ENCODE measurements around the gene CAPN15. TPM values are rescaled to one million over a fixed set of nuclear protein-coding genes. Genes with fewer than 3 reads are reported as not detected.
A peak's percentile ranks its signal among the peaks of the same experiment; 100 is the strongest.

The CAPN15 gene
- polyA plus RNA-seq, 2 donors = 28.4 to 47.6 TPM

GRCh38 chr16:524274-525040 lies 3.1 kb upstream of the CAPN15 start:
- Histone ChIP-seq H3K27me3 (ENCODE audit: control insufficient read depth in 1 of 2, insufficient read depth in 2 of 2, low read length in 2 of 2) (no peaks in the 10 kb centered on the region), H3K4me3 (ENCODE audit: low read depth in 1 of 2, low read length in 2 of 2) (no peak overlapping the region), H3K27ac (ENCODE audit: low read depth in 2 of 2, low read length in 1 of 2) (no peak overlapping the region), H3K9me3 (ENCODE audit: control insufficient read depth in 2 of 2, insufficient read depth in 1 of 2, low read depth in 1 of 2, low read length in 1 of 2) (no peaks in the 10 kb centered on the region), H3K4me1 (ENCODE audit: control insufficient read depth in 2 of 2, insufficient read depth in 2 of 2, low read length in 1 of 2) (peaks cover 11 to 36% of the 10 kb centered on the region in 2 donors), H3K36me3 (ENCODE audit: control insufficient read depth in 2 of 2, insufficient read depth in 2 of 2, low read length in 1 of 2) (peaks cover 0 to 16% of the 10 kb centered on the region in 2 donors)
- WGBS, 2 donors = 77 to 81% methylated on average over 24 of the region's 24 CpGs

DNA sequence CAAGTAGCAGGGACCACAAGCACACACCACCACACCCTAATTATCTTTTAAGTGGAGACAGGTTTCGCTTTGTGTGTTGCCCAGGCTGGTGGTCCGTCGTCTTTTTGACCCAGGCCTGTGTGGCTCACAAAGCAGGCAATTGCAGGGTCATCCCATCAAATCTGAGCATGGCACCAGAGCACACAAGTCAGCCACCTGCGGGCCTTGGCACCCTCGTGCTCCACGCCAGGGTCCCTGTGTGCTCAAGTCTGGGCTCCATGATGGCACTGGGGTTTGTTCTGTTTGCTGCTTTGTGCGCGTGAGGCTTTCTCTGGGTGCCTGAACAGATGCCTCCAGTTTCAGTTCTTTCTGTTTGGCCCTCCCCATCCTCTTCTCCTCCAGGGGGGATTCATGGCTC lies 2.4 kb upstream of the CAPN15 start:
- peak overlapping the region; percentile 76 to 99 for H3K27ac ChIP-seq (ENCODE audit: low read depth in 2 of 2, low read length in 1 of 2)
- no peak overlapping the region for H3K4me3 ChIP-seq (ENCODE audit: low read depth in 1 of 2, low read length in 2 of 2)
- no peaks in the 10 kb centered on the region for H3K27me3 ChIP-seq (ENCODE audit: control insufficient read depth in 1 of 2, insufficient read depth in 2 of 2, low read length in 2 of 2)
- H3K36me3 ChIP-seq (ENCODE audit: control insufficient read depth in 2 of 2, insufficient read depth in 2 of 2, low read length in 1 of 2) = peaks cover 0 to 10% of the 10 kb centered on the region in 2 donors
- WGBS, 2 donors = 81 to 85% methylated on average over 8 of the region's 8 CpGs
- H3K4me1 ChIP-seq (ENCODE audit: control insufficient read depth in 2 of 2, insufficient read depth in 2 of 2, low read length in 1 of 2) = peaks cover 17 to 43% of the 10 kb centered on the region in 2 donors
- H3K9me3 ChIP-seq (ENCODE audit: control insufficient read depth in 2 of 2, insufficient read depth in 1 of 2, low read depth in 1 of 2, low read length in 1 of 2) = no peaks in the 10 kb centered on the region

DNA sequence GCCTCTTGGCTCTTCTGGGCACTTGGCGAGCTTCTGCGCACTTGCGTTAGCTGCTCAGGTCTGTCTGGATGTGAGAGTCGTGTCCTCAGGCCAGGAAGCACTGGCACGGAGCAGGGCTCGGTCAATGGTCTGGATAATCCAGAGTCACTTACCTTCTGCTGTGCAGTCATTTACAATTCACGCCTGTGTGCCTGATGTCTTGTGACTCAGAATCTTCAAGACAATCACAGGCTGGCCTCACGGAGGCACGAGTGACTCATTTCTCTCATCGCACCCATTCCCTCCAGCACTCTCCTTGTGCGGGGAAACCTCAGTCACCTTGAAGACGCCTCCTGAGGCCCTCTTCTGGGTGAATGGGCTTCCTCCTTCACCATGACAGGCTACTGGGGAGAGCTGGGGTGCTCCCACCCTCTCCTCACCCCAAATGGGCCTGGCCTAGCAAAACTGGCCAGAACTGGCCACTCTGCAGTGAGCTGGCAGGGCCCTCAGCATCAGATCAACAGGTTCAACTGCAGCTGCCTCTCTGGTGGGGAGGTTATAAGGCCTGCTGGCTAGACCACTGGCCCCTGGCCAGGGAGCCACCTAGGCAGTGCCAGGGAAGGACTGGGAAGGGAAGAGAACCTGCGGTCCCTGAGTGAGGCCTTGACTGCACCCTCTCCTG lies 1.9 kb upstream of the CAPN15 start:
- Histone ChIP-seq H3K27ac (ENCODE audit: low read depth in 2 of 2, low read length in 1 of 2) (peak overlapping the region; percentile 96 to 99), H3K9me3 (ENCODE audit: control insufficient read depth in 2 of 2, insufficient read depth in 1 of 2, low read depth in 1 of 2, low read length in 1 of 2) (no peaks in the 10 kb centered on the region), H3K36me3 (ENCODE audit: control insufficient read depth in 2 of 2, insufficient read depth in 2 of 2, low read length in 1 of 2) (peaks cover 0 to 5% of the 10 kb centered on the region in 2 donors), H3K4me1 (ENCODE audit: control insufficient read depth in 2 of 2, insufficient read depth in 2 of 2, low read length in 1 of 2) (peaks cover 22 to 48% of the 10 kb centered on the region in 2 donors), H3K27me3 (ENCODE audit: control insufficient read depth in 1 of 2, insufficient read depth in 2 of 2, low read length in 2 of 2) (no peaks in the 10 kb centered on the region), H3K4me3 (ENCODE audit: low read depth in 1 of 2, low read length in 2 of 2) (peak overlapping the region; percentile 75 to 93)
- WGBS, 2 donors = 42 to 56% methylated on average over 13 of the region's 13 CpGs

- Histone ChIP-seq H3K4me1 (ENCODE audit: control insufficient read depth in 2 of 2, insufficient read depth in 2 of 2, low read length in 1 of 2) (peaks cover 23 to 48% of the 10 kb centered on the region in 2 donors), H3K27me3 (ENCODE audit: control insufficient read depth in 1 of 2, insufficient read depth in 2 of 2, low read length in 2 of 2) (no peaks in the 10 kb centered on the region), H3K27ac (ENCODE audit: low read depth in 2 of 2, low read length in 1 of 2) (peak overlapping the region; percentile 96 to 99), H3K9me3 (ENCODE audit: control insufficient read depth in 2 of 2, insufficient read depth in 1 of 2, low read depth in 1 of 2, low read length in 1 of 2) (no peaks in the 10 kb centered on the region), H3K4me3 (ENCODE audit: low read depth in 1 of 2, low read length in 2 of 2) (peak overlapping the region; percentile 75 to 93), H3K36me3 (ENCODE audit: control insufficient read depth in 2 of 2, insufficient read depth in 2 of 2, low read length in 1 of 2) (no peaks in the 10 kb centered on the region)
- 5 to 6% methylated on average over 26 of the region's 26 CpGs for WGBS, 2 donors
Observed at GRCh38 chr16:526181-527014, 1.1 kb upstream of the CAPN15 start.

GRCh38 chr16:528111-529011 lies 849 bp downstream of the CAPN15 start:
- peak overlapping the region; percentile 75 to 84 for H3K4me3 ChIP-seq (ENCODE audit: low read depth in 1 of 2, low read length in 2 of 2)
- H3K27me3 ChIP-seq (ENCODE audit: control insufficient read depth in 1 of 2, insufficient read depth in 2 of 2, low read length in 2 of 2) = no peaks in the 10 kb centered on the region
- no peaks in the 10 kb centered on the region for H3K9me3 ChIP-seq (ENCODE audit: control insufficient read depth in 2 of 2, insufficient read depth in 1 of 2, low read depth in 1 of 2, low read length in 1 of 2)
- H3K4me1 ChIP-seq (ENCODE audit: control insufficient read depth in 2 of 2, insufficient read depth in 2 of 2, low read length in 1 of 2) = peaks cover 21 to 45% of the 10 kb centered on the region in 2 donors
- 1 to 3% methylated on average over 44 to 55 of the region's 55 CpGs for WGBS, 2 donors
- peak overlapping the region; percentile 96 to 99 for H3K27ac ChIP-seq (ENCODE audit: low read depth in 2 of 2, low read length in 1 of 2)
- peaks cover 0 to 2% of the 10 kb centered on the region in 2 donors for H3K36me3 ChIP-seq (ENCODE audit: control insufficient read depth in 2 of 2, insufficient read depth in 2 of 2, low read length in 1 of 2)

DNA sequence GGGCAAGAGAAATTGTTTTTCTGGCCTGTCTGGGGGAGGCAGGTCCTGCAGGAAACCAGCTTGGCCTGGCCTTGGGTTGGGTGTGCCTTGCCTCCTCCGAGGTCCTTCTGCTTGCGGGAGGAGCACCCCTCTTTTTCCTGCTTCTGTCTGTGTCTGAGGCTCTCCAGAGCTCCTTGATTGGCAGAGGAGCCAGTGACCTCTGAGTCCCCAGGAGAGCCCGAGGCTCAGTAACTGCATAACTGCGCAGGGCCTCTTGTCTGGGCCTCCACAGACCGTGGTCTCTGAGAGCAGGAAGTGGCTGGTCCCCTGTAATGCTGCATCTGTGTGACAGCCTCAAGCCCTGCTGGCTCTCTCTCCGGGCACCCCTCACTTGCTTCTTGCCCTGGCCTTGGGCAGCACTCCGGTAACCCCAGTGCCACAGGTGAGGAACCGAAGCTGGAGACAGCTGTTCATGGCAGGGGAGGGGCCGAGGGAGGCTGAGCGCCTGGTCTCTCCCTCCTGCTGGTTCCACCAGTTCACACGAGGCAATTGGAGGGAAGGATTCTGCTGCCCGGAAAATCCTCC lies 1.6 kb downstream of the CAPN15 start:
- Histone ChIP-seq H3K4me3 (ENCODE audit: low read depth in 1 of 2, low read length in 2 of 2) (peak overlapping the region; percentile 75 to 84), H3K27me3 (ENCODE audit: control insufficient read depth in 1 of 2, insufficient read depth in 2 of 2, low read length in 2 of 2) (no peaks in the 10 kb centered on the region), H3K9me3 (ENCODE audit: control insufficient read depth in 2 of 2, insufficient read depth in 1 of 2, low read depth in 1 of 2, low read length in 1 of 2) (no peaks in the 10 kb centered on the region), H3K36me3 (ENCODE audit: control insufficient read depth in 2 of 2, insufficient read depth in 2 of 2, low read length in 1 of 2) (peaks cover 0 to 3% of the 10 kb centered on the region in 2 donors), H3K4me1 (ENCODE audit: control insufficient read depth in 2 of 2, insufficient read depth in 2 of 2, low read length in 1 of 2) (peaks cover 21 to 46% of the 10 kb centered on the region in 2 donors), H3K27ac (ENCODE audit: low read depth in 2 of 2, low read length in 1 of 2) (peak overlapping the region; percentile 96 to 99)
- 34 to 42% methylated on average over 12 of the region's 12 CpGs for WGBS, 2 donors

DNA sequence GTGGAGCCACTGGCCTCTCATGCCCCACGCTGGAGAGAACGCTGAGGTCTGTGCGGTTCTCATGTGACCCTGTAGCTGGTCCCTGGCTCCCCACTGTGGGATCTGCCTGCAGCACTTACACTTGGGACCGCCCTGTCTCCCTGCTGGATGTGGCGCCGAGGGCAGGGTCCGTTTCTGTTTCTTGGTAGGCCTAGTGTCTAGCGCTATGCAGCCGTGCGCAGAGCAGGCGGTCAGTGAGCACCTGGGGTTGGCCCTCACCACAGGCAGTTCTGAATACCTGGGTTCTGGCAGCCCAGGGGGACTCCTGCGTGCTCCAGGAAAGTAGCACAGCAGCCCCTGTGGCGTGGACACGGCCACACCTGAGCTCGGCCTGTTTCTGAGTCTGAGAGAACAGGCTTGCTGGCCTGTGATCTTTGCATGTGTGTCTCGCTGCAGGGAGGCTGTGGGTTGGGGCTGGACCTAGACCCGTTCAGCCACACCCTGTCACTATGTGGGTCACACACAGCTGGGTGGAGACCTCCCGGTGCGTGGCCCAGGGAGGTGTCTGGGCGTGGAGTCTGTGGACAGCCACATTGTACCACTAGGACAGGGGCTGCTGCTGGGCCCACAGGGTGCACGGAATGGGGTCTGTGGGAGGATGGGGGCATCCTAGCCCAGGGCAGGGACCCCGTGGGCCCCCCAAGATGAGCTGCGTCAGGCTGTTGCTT lies 2.8 kb downstream of the CAPN15 start:
- WGBS, 2 donors = 76 to 86% methylated on average over 23 of the region's 23 CpGs
- Histone ChIP-seq H3K9me3 (ENCODE audit: control insufficient read depth in 2 of 2, insufficient read depth in 1 of 2, low read depth in 1 of 2, low read length in 1 of 2) (no peaks in the 10 kb centered on the region), H3K4me3 (ENCODE audit: low read depth in 1 of 2, low read length in 2 of 2) (peak overlapping the region in 1 of 2 donors; percentile 75), H3K27me3 (ENCODE audit: control insufficient read depth in 1 of 2, insufficient read depth in 2 of 2, low read length in 2 of 2) (no peaks in the 10 kb centered on the region), H3K4me1 (ENCODE audit: control insufficient read depth in 2 of 2, insufficient read depth in 2 of 2, low read length in 1 of 2) (peaks cover 21 to 48% of the 10 kb centered on the region in 2 donors), H3K27ac (ENCODE audit: low read depth in 2 of 2, low read length in 1 of 2) (peak overlapping the region in 1 of 2 donors; percentile 30), H3K36me3 (ENCODE audit: control insufficient read depth in 2 of 2, insufficient read depth in 2 of 2, low read length in 1 of 2) (peaks cover 0 to 5% of the 10 kb centered on the region in 2 donors)

DNA sequence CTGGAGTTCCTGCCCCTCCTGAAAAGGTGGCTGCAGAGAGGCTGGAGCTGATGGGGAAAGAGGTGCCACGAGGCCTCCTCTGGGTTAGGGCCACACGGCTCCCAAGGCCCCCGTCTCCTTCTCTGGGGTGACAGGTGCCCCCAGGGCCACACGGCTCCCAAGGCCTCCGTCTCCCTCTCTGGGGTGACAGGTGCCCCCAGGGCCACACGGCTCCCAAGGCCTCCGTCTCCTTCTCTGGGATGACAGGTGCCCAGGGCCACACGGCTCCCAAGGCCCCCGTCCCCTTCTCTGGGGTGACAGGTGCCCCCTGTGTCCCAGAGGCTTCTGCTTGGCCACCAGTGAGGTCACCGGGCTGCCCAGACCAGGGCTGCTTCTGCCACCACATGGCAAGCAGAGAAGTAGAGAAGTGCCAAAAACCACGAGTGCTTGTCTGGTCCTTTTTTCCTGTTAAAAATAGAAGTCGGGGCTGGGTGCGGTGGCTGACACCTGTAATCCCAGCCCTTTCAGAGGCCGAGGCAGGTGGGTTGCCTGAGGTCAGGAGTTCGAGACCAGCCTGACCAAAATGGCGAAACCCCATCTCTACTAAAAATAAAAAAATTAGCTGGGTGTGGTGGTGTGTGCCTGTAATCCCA lies 4.1 kb downstream of the CAPN15 start:
- H3K27me3 ChIP-seq (ENCODE audit: control insufficient read depth in 1 of 2, insufficient read depth in 2 of 2, low read length in 2 of 2) = no peaks in the 10 kb centered on the region
- peaks cover 17 to 44% of the 10 kb centered on the region in 2 donors for H3K4me1 ChIP-seq (ENCODE audit: control insufficient read depth in 2 of 2, insufficient read depth in 2 of 2, low read length in 1 of 2)
- H3K27ac ChIP-seq (ENCODE audit: low read depth in 2 of 2, low read length in 1 of 2) = no peak overlapping the region
- no peak overlapping the region for H3K4me3 ChIP-seq (ENCODE audit: low read depth in 1 of 2, low read length in 2 of 2)
- H3K9me3 ChIP-seq (ENCODE audit: control insufficient read depth in 2 of 2, insufficient read depth in 1 of 2, low read depth in 1 of 2, low read length in 1 of 2) = no peaks in the 10 kb centered on the region
- 86 to 90% methylated on average over 15 to 16 of the region's 16 CpGs for WGBS, 2 donors
- peaks cover 0 to 12% of the 10 kb centered on the region in 2 donors for H3K36me3 ChIP-seq (ENCODE audit: control insufficient read depth in 2 of 2, insufficient read depth in 2 of 2, low read length in 1 of 2)

Measured in esophagus (tissue), 2 donors.